BJ (cell line): ENCODE data around the gene TOMM20. TPM values are rescaled to one million over a fixed set of nuclear protein-coding genes. Genes with fewer than 3 reads are reported as not detected.

Experiments
- CTCF ChIA-PET: fragments of 350-600 bp; formaldehyde crosslinking; extraction: SDS; loops from one replicate; lab custom pipeline; 2021; ENCODE audit warnings: antibody characterized with exemption, inconsistent platforms; lab: Yijun Ruan, JAX
- POLR2A ChIA-PET: fragments of 300-600 bp; sonication (Branson Sonifier 250); formaldehyde crosslinking; extraction: SDS; loops from one replicate; lab custom pipeline; 2021; ENCODE audit warnings: antibody characterized with exemption; lab: Charles Lee
- DNase-seq: peaks from one replicate; pipeline ENCODE4 v3.0.0-alpha.2; 2011; ENCODE audit warnings: low read depth
- H3K27me3 ChIP-seq: 2 replicates; pipeline ENCODE4 v1.6.0; 2011; ENCODE audit warnings: low read length; ENCODE audit not compliant: control insufficient read depth, insufficient read depth
- H3K36me3 ChIP-seq: 2 replicates; pipeline ENCODE4 v1.5.1; 2011; ENCODE audit warnings: low read length; ENCODE audit not compliant: control insufficient read depth, insufficient read depth
- H3K4me3 ChIP-seq: 2 replicates; pipeline ENCODE4 v1.5.1; 2011; ENCODE audit warnings: low read depth, mild to moderate bottlenecking, control low read depth, low read length
- polyA plus RNA-seq: library from polyadenylated mRNA; depleted of rRNA; stranded (reverse); fragments of >200 nt; gene quantifications from 2 replicates; pipeline ENCODE4 v1.2.3, GENCODE V29; 2011
- TF ChIP-seq, protein P1 (sequence below): IDR thresholded peaks from 2 replicates; pipeline ENCODE4 v1.5.1; 2011; ENCODE audit warnings: low read depth, mild to moderate bottlenecking, control low read depth, inconsistent platforms, low read length, moderate library complexity; ENCODE audit not compliant: insufficient read depth

TOMM20 gene
- polyA plus RNA-seq, 1 experiment: 56.8 TPM

DNA sequence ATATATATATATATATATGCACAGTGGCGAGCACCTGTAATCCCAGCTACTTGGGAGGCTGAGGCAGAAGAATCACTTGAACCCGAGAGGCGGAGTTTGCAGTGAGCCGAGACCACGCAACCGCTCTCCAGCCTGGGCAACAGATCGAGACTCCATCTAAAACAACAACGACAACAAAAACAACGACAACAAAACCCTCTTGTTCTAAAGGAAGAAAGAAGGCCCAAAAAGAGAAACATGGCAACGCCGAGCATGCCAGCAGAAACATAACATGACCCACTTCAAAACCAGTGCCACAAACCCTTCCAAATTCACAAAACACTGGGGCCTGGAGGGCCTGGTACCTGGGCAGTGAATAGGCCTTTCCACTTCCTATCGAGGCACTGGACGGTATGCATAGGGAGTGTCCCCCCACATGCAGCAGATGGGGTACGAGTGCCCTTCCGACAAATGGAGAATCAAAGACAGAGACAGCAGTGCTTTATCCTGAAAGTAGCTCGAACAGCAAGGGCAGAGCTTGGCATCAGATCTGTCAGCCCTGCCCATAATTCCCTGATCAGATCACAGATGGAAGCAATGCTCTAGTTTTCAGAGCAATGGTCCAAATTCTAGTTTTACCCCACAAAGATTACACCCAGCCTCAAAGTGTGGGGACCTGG, 52.0 kb downstream of the TOMM20 start:
- no peaks in the 10 kb centered on the region for H3K36me3 ChIP-seq
- no peak overlapping the region for H3K4me3 ChIP-seq
- no peak for DNase-seq
- ChIA-PET POLR2A (no interaction called here), CTCF (interaction anchor here (1.0 kb wide), 1 partner anchor 100 kb away, joined by 3 read pairs; no protein-coding TSS in a partner anchor)
- H3K27me3 ChIP-seq: no peaks in the 10 kb centered on the region
- TF ChIP-seq, protein P1, sequence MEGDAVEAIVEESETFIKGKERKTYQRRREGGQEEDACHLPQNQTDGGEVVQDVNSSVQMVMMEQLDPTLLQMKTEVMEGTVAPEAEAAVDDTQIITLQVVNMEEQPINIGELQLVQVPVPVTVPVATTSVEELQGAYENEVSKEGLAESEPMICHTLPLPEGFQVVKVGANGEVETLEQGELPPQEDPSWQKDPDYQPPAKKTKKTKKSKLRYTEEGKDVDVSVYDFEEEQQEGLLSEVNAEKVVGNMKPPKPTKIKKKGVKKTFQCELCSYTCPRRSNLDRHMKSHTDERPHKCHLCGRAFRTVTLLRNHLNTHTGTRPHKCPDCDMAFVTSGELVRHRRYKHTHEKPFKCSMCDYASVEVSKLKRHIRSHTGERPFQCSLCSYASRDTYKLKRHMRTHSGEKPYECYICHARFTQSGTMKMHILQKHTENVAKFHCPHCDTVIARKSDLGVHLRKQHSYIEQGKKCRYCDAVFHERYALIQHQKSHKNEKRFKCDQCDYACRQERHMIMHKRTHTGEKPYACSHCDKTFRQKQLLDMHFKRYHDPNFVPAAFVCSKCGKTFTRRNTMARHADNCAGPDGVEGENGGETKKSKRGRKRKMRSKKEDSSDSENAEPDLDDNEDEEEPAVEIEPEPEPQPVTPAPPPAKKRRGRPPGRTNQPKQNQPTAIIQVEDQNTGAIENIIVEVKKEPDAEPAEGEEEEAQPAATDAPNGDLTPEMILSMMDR: no peak

DNA sequence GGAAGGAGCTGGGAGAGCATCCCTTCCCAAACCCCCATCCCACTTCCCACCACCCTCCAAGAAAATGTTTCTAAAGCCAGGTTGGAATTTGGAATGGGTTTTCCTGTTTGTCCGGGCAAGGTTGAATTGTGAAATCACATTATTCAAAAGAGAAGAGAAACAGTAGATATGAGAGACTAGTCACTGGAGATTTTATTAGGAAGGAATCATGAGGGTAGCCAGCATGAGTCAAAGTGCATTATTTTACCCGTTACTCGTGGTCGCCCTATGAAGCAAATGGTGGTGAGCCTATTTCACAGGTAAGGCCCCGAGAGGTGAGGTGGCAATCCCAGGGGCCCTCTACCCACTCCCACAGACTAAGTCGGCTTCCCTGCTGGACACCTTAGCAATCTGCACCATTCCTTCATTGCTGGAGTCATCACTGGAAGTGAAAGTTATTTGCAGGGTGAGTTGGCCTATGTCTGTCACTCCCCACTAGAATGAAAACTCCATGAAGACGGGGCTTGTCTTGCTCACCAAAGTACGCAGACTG, 52.8 kb downstream of the TOMM20 start:
- Histone ChIP-seq H3K4me3 (no peak overlapping the region), H3K27me3 (no peaks in the 10 kb centered on the region), H3K36me3 (no peaks in the 10 kb centered on the region)
- CTCF ChIA-PET: interaction anchor here (1.1 kb wide), 1 partner anchor 8 kb away, joined by 4 read pairs; no protein-coding TSS in a partner anchor
- no peak for DNase-seq
- TF ChIP-seq, protein P1: no peak
- POLR2A ChIA-PET: no interaction called here

DNA sequence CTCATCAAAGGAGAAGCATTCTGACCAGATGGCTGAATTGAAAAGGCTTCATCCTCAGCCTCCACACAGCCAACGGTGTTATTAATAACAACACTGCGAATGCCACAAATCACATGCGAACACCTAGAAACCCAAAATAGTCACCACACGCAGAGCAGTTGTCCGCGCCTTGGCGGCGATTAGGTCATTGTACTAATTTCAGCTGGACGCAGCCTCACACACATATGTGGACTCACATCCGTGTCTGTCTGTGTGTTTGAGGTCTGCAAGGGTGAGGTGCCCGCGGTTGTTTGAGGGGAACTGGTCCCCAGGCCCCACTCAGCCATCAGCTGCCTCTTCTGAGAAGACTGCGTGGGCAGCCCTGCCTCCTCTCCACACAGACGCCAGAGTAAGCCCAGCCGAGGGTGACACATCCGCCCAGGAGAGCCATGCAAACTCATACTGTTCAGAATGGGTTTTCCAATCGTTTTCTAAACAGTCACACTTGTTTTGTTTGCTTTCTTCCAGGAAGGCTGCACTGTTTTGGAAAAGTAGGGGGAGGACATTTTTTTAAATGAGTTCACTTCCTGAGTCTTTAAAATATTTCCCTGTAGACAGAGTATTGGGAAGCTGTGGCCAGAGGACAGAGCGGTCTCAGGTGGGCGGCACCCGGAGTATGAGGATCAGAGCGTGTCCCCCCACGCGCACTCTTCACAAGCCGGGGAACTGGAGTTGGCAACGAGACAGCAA, 53.4 kb downstream of the TOMM20 start:
- ChIA-PET POLR2A (no interaction called here), CTCF (interaction anchor here (1.1 kb wide), 1 partner anchor 8 kb away, joined by 4 read pairs; no protein-coding TSS in a partner anchor)
- Histone ChIP-seq H3K4me3 (no peak overlapping the region), H3K27me3 (no peaks in the 10 kb centered on the region), H3K36me3 (no peaks in the 10 kb centered on the region)
- DNase-seq: peak; percentile 74
- TF ChIP-seq, protein P1: no peak

DNA sequence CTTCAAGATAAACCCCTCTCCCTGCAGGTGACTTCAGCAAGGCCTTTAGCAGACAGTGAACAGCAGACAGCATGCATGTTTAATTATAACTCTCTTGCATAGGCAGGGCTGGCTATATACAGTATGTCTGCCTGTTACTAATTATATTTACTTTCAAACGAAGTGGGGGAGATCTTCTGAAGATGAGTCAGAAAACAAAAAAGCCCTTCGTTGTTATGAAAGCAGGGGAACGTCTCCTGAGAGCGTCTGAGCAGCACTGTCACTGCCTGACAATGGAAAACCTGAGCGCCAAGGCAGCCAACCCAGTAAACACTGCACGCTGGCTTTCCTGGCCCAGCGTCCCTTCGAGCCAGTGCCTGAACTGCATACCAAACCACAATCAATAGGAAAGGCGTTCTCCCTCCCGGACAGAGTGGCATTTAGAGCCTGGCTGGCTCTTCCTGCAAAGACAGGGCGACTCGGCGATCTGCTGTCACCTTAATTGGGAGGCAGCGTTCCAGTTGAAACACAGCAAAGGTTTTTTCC, 54.1 kb downstream of the TOMM20 start:
- no peak overlapping the region for H3K4me3 ChIP-seq
- TF ChIP-seq, protein P1: no peak
- H3K36me3 ChIP-seq: no peaks in the 10 kb centered on the region
- peak; percentile 68 for DNase-seq
- H3K27me3 ChIP-seq: no peaks in the 10 kb centered on the region
- POLR2A ChIA-PET: no interaction called here
- CTCF ChIA-PET: interaction anchor here (0.7 to 1.1 kb wide), 2 partner anchors 9 to 471 kb away, joined by 3 to 4 read pairs; no protein-coding TSS in a partner anchor

DNA sequence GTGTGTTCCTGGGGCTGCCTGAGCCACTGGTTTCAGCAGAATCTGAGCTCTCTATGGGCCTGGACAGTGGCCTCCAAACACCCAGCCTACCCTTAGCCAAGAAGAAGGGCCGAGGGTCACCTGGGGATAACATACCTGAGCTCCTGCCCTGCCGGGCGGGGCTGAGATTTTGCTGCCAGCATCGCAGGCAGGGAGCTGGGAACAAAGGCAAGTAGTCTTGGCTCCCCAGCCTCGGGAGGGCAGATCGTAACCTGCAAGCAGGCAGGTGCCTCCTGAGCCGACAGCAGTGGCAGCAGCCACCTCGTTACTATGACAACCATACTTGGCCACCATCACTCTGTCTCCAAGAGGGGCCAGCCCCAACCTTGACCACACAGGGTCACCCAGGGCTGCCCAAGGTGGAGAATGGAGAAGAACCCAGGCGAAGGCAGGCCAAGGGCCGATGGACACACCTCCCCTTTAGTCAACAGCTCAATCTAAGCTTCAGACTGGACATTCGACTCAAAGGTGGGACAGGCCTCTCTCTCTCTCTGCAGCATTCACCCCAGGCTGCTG, 54.6 kb downstream of the TOMM20 start:
- no peaks in the 10 kb centered on the region for H3K36me3 ChIP-seq
- H3K4me3 ChIP-seq: no peak overlapping the region
- CTCF ChIA-PET: interaction anchor here (0.7 kb wide), 1 partner anchor 471 kb away, joined by 3 read pairs; no protein-coding TSS in a partner anchor
- TF ChIP-seq, protein P1: no peak
- DNase-seq: no peak
- POLR2A ChIA-PET: no interaction called here
- H3K27me3 ChIP-seq: no peaks in the 10 kb centered on the region
